ENCODE measurements around the gene DIAPH3. TPM values are rescaled to one million over a fixed set of nuclear protein-coding genes. Genes with fewer than 3 reads are reported as not detected.

The DIAPH3 gene
- polyA plus RNA-seq, 2 donors = 1.3 to 2.2 TPM

- 77 to 85% methylated on average over 1 of the region's 1 CpG for WGBS, 2 donors
- Histone ChIP-seq H3K27me3 (ENCODE audit: control insufficient read depth in 1 of 2, insufficient read depth in 2 of 2, low read length in 2 of 2) (no peaks in the 10 kb centered on the region), H3K36me3 (ENCODE audit: control insufficient read depth in 2 of 2, insufficient read depth in 2 of 2, low read length in 1 of 2) (no peaks in the 10 kb centered on the region), H3K9me3 (ENCODE audit: control insufficient read depth in 2 of 2, insufficient read depth in 1 of 2, low read depth in 1 of 2, low read length in 1 of 2) (no peaks in the 10 kb centered on the region), H3K4me1 (ENCODE audit: control insufficient read depth in 2 of 2, insufficient read depth in 2 of 2, low read length in 1 of 2) (no peaks in the 10 kb centered on the region), H3K27ac (ENCODE audit: low read depth in 2 of 2, low read length in 1 of 2) (no peak overlapping the region), H3K4me3 (ENCODE audit: low read depth in 1 of 2, low read length in 2 of 2) (no peak overlapping the region)
Measured at GRCh38 chr13:59880468-59880867, 283.3 kb downstream of the DIAPH3 start.

DNA sequence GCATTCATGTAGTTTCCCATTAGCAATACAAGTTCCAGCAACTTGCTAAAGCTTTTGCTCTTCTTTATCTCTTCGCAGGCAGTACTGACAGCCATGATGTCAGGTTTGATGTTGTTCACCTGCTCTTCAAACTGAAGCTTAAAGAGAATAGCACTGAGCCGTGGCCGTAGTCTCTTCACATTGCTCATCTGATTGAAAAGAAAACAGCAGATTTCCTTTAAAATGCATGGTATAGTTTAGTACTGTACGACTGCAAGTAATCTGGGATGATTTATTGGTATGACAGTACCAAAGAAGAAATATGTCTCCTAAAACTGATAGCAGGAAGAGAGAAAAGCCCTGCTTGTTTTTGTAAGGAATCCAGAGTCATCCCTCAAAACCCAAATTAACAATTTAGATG is 284.4 kb downstream of the DIAPH3 start:
- H3K4me1 ChIP-seq (ENCODE audit: control insufficient read depth in 2 of 2, insufficient read depth in 2 of 2, low read length in 1 of 2) = no peaks in the 10 kb centered on the region
- no peaks in the 10 kb centered on the region for H3K27me3 ChIP-seq (ENCODE audit: control insufficient read depth in 1 of 2, insufficient read depth in 2 of 2, low read length in 2 of 2)
- H3K4me3 ChIP-seq (ENCODE audit: low read depth in 1 of 2, low read length in 2 of 2) = no peak overlapping the region
- no peaks in the 10 kb centered on the region for H3K36me3 ChIP-seq (ENCODE audit: control insufficient read depth in 2 of 2, insufficient read depth in 2 of 2, low read length in 1 of 2)
- 74 to 78% methylated on average over 4 of the region's 4 CpGs for WGBS, 2 donors
- H3K9me3 ChIP-seq (ENCODE audit: control insufficient read depth in 2 of 2, insufficient read depth in 1 of 2, low read depth in 1 of 2, low read length in 1 of 2) = no peaks in the 10 kb centered on the region
- no peak overlapping the region for H3K27ac ChIP-seq (ENCODE audit: low read depth in 2 of 2, low read length in 1 of 2)

GRCh38 chr13:59877933-59878332 is 285.8 kb downstream of the DIAPH3 start:
- Histone ChIP-seq H3K4me3 (ENCODE audit: low read depth in 1 of 2, low read length in 2 of 2) (no peak overlapping the region), H3K27ac (ENCODE audit: low read depth in 2 of 2, low read length in 1 of 2) (no peak overlapping the region), H3K36me3 (ENCODE audit: control insufficient read depth in 2 of 2, insufficient read depth in 2 of 2, low read length in 1 of 2) (no peaks in the 10 kb centered on the region), H3K4me1 (ENCODE audit: control insufficient read depth in 2 of 2, insufficient read depth in 2 of 2, low read length in 1 of 2) (no peaks in the 10 kb centered on the region), H3K9me3 (ENCODE audit: control insufficient read depth in 2 of 2, insufficient read depth in 1 of 2, low read depth in 1 of 2, low read length in 1 of 2) (no peaks in the 10 kb centered on the region), H3K27me3 (ENCODE audit: control insufficient read depth in 1 of 2, insufficient read depth in 2 of 2, low read length in 2 of 2) (no peaks in the 10 kb centered on the region)
- 44 to 58% methylated on average over 2 of the region's 2 CpGs for WGBS, 2 donors

GRCh38 chr13:59874973-59875372 is 288.8 kb downstream of the DIAPH3 start:
- Histone ChIP-seq H3K27me3 (ENCODE audit: control insufficient read depth in 1 of 2, insufficient read depth in 2 of 2, low read length in 2 of 2) (no peaks in the 10 kb centered on the region), H3K9me3 (ENCODE audit: control insufficient read depth in 2 of 2, insufficient read depth in 1 of 2, low read depth in 1 of 2, low read length in 1 of 2) (no peaks in the 10 kb centered on the region), H3K4me1 (ENCODE audit: control insufficient read depth in 2 of 2, insufficient read depth in 2 of 2, low read length in 1 of 2) (no peaks in the 10 kb centered on the region), H3K27ac (ENCODE audit: low read depth in 2 of 2, low read length in 1 of 2) (no peak overlapping the region), H3K36me3 (ENCODE audit: control insufficient read depth in 2 of 2, insufficient read depth in 2 of 2, low read length in 1 of 2) (no peaks in the 10 kb centered on the region), H3K4me3 (ENCODE audit: low read depth in 1 of 2, low read length in 2 of 2) (no peak overlapping the region)
- WGBS, 2 donors = 91 to 92% methylated on average over 2 of the region's 2 CpGs

DNA sequence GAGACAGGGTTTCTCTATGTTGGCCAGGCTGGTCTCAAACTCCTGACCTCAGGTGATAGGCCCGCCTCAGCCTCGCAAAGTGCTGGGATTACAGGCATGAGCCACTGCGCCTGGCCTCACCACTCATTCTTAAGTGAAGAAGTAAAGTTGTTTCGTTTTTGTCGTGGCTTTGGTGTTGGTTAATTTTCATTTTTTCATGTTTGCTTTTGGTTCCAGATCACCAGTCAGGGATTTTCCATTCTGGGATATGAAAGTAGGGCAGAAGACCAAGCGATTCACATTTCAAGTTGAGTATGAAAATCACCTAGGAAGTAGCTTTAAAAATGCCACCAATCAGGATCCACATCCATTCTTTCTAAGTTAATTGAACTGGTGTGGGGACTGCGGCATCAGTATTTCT is 289.9 kb downstream of the DIAPH3 start:
- no peaks in the 10 kb centered on the region for H3K4me1 ChIP-seq (ENCODE audit: control insufficient read depth in 2 of 2, insufficient read depth in 2 of 2, low read length in 1 of 2)
- no peaks in the 10 kb centered on the region for H3K36me3 ChIP-seq (ENCODE audit: control insufficient read depth in 2 of 2, insufficient read depth in 2 of 2, low read length in 1 of 2)
- 89 to 95% methylated on average over 7 of the region's 7 CpGs for WGBS, 2 donors

DNA sequence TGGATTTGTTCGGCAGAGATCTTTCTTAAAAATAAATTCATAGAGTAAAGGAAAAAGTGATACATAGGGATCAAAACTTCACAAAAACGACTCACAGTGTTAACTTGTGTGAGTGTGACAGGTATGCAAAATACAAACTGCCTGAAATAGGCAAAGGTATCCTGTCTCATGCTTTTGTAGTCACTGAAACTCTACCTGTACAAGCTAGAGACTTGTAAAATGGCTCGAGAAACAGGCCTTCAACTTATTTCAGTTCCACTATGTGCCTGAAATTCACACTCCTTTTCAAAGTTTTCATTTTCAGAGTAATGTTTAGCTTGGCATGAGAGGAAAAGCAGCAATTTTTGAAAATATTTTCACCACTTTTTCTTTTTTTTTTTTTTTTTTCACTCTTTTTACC is 290.4 kb downstream of the DIAPH3 start:
- WGBS, 2 donors = 66 to 79% methylated on average over 3 of the region's 3 CpGs
- Histone ChIP-seq H3K36me3 (ENCODE audit: control insufficient read depth in 2 of 2, insufficient read depth in 2 of 2, low read length in 1 of 2) (no peaks in the 10 kb centered on the region), H3K9me3 (ENCODE audit: control insufficient read depth in 2 of 2, insufficient read depth in 1 of 2, low read depth in 1 of 2, low read length in 1 of 2) (no peaks in the 10 kb centered on the region), H3K4me1 (ENCODE audit: control insufficient read depth in 2 of 2, insufficient read depth in 2 of 2, low read length in 1 of 2) (no peaks in the 10 kb centered on the region), H3K27ac (ENCODE audit: low read depth in 2 of 2, low read length in 1 of 2) (no peak overlapping the region), H3K27me3 (ENCODE audit: control insufficient read depth in 1 of 2, insufficient read depth in 2 of 2, low read length in 2 of 2) (no peaks in the 10 kb centered on the region), H3K4me3 (ENCODE audit: low read depth in 1 of 2, low read length in 2 of 2) (no peak overlapping the region)

More for the DNA sequence above, 289.9 kb downstream of the DIAPH3 start:
- H3K27ac ChIP-seq (ENCODE audit: low read depth in 2 of 2, low read length in 1 of 2) = no peak overlapping the region
- H3K9me3 ChIP-seq (ENCODE audit: control insufficient read depth in 2 of 2, insufficient read depth in 1 of 2, low read depth in 1 of 2, low read length in 1 of 2) = no peaks in the 10 kb centered on the region
- H3K4me3 ChIP-seq (ENCODE audit: low read depth in 1 of 2, low read length in 2 of 2) = no peak overlapping the region
- no peaks in the 10 kb centered on the region for H3K27me3 ChIP-seq (ENCODE audit: control insufficient read depth in 1 of 2, insufficient read depth in 2 of 2, low read length in 2 of 2)

- WGBS, 2 donors = 76 to 84% methylated on average over 5 of the region's 5 CpGs
- Histone ChIP-seq H3K27me3 (ENCODE audit: control insufficient read depth in 1 of 2, insufficient read depth in 2 of 2, low read length in 2 of 2) (no peaks in the 10 kb centered on the region), H3K4me1 (ENCODE audit: control insufficient read depth in 2 of 2, insufficient read depth in 2 of 2, low read length in 1 of 2) (no peaks in the 10 kb centered on the region), H3K4me3 (ENCODE audit: low read depth in 1 of 2, low read length in 2 of 2) (no peak overlapping the region), H3K36me3 (ENCODE audit: control insufficient read depth in 2 of 2, insufficient read depth in 2 of 2, low read length in 1 of 2) (no peaks in the 10 kb centered on the region), H3K27ac (ENCODE audit: low read depth in 2 of 2, low read length in 1 of 2) (no peak overlapping the region), H3K9me3 (ENCODE audit: control insufficient read depth in 2 of 2, insufficient read depth in 1 of 2, low read depth in 1 of 2, low read length in 1 of 2) (no peaks in the 10 kb centered on the region)
Measured at GRCh38 chr13:59867867-59868266, 295.9 kb downstream of the DIAPH3 start.

DNA sequence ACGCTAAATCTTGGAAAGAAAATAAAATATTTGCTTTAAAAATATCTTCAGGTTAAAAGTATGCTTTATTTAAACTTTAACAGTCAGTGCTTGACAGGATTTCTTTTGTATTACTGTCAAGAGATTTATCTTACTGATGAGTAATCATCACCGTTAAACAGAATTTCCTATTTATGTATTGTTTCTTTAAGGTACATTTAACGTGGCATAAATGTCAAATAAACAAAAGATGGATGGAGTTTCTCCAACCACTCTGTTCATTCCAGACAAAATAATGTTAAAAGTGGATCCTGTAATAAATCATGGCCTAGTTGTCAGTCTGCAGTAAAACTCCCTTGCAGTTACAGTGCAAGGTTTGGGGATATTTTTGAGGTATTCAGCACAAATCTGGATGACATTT is 298.3 kb downstream of the DIAPH3 start:
- H3K36me3 ChIP-seq (ENCODE audit: control insufficient read depth in 2 of 2, insufficient read depth in 2 of 2, low read length in 1 of 2) = no peaks in the 10 kb centered on the region
- H3K27ac ChIP-seq (ENCODE audit: low read depth in 2 of 2, low read length in 1 of 2) = no peak overlapping the region
- no peaks in the 10 kb centered on the region for H3K9me3 ChIP-seq (ENCODE audit: control insufficient read depth in 2 of 2, insufficient read depth in 1 of 2, low read depth in 1 of 2, low read length in 1 of 2)
- no peaks in the 10 kb centered on the region for H3K4me1 ChIP-seq (ENCODE audit: control insufficient read depth in 2 of 2, insufficient read depth in 2 of 2, low read length in 1 of 2)
- WGBS, 2 donors = 21 to 23% methylated on average over 3 of the region's 3 CpGs
- no peak overlapping the region for H3K4me3 ChIP-seq (ENCODE audit: low read depth in 1 of 2, low read length in 2 of 2)
- H3K27me3 ChIP-seq (ENCODE audit: control insufficient read depth in 1 of 2, insufficient read depth in 2 of 2, low read length in 2 of 2) = no peaks in the 10 kb centered on the region

DNA sequence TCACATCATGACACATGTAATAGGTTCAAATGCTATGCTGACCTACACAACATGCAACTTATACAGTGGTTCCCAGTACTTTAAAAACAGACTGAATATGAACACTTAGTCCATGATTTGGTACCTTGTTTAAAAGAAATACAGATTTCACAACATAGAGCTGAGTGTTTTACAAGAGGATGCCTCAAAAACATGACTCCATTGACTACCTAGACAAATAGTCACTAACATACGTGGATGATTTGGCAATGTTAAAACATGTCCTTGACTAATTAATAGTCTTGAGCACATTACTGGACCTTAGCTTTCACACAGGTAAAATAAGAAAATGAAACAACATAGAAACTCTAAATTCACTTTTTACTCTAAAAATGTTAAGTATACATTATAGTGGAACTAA is 300.1 kb downstream of the DIAPH3 start:
- 89 to 91% methylated on average over 1 of the region's 1 CpG for WGBS, 2 donors
- Histone ChIP-seq H3K27me3 (ENCODE audit: control insufficient read depth in 1 of 2, insufficient read depth in 2 of 2, low read length in 2 of 2) (no peaks in the 10 kb centered on the region), H3K4me1 (ENCODE audit: control insufficient read depth in 2 of 2, insufficient read depth in 2 of 2, low read length in 1 of 2) (no peaks in the 10 kb centered on the region), H3K27ac (ENCODE audit: low read depth in 2 of 2, low read length in 1 of 2) (no peak overlapping the region), H3K4me3 (ENCODE audit: low read depth in 1 of 2, low read length in 2 of 2) (no peak overlapping the region), H3K36me3 (ENCODE audit: control insufficient read depth in 2 of 2, insufficient read depth in 2 of 2, low read length in 1 of 2) (no peaks in the 10 kb centered on the region), H3K9me3 (ENCODE audit: control insufficient read depth in 2 of 2, insufficient read depth in 1 of 2, low read depth in 1 of 2, low read length in 1 of 2) (no peaks in the 10 kb centered on the region)

GRCh38 chr13:59861676-59862075 is 302.1 kb downstream of the DIAPH3 start:
- H3K9me3 ChIP-seq (ENCODE audit: control insufficient read depth in 2 of 2, insufficient read depth in 1 of 2, low read depth in 1 of 2, low read length in 1 of 2) = no peaks in the 10 kb centered on the region
- H3K27me3 ChIP-seq (ENCODE audit: control insufficient read depth in 1 of 2, insufficient read depth in 2 of 2, low read length in 2 of 2) = no peaks in the 10 kb centered on the region
- no peak overlapping the region for H3K4me3 ChIP-seq (ENCODE audit: low read depth in 1 of 2, low read length in 2 of 2)
- H3K36me3 ChIP-seq (ENCODE audit: control insufficient read depth in 2 of 2, insufficient read depth in 2 of 2, low read length in 1 of 2) = no peaks in the 10 kb centered on the region
- H3K4me1 ChIP-seq (ENCODE audit: control insufficient read depth in 2 of 2, insufficient read depth in 2 of 2, low read length in 1 of 2) = no peaks in the 10 kb centered on the region
- H3K27ac ChIP-seq (ENCODE audit: low read depth in 2 of 2, low read length in 1 of 2) = no peak overlapping the region
- 91 to 92% methylated on average over 4 of the region's 4 CpGs for WGBS, 2 donors
